SK-N-SH (cell line): ENCODE data around the gene CUX1. TPM values are rescaled to one million over a fixed set of nuclear protein-coding genes. Genes with fewer than 3 reads are reported as not detected.

Experiments used
- CTCF ChIA-PET: fragments of 300-600, 350-600 bp; formaldehyde crosslinking; extraction: SDS; loops from one replicate; lab custom pipeline; 2021; lab: Yijun Ruan, JAX
- POLR2A ChIA-PET: fragments of 350-600 bp; sonication (Branson Sonifier 250); formaldehyde crosslinking; extraction: SDS; loops from one replicate; lab custom pipeline; 2020; ENCODE audit warnings: antibody characterized with exemption, inconsistent platforms; lab: Yijun Ruan, JAX
- DNase-seq: peaks from one replicate; pipeline ENCODE4 v3.0.0; 2012
- H2AFZ ChIP-seq: fragments of 200-600 bp; sonication (generic); 2 replicates; pipeline ENCODE4 v1.8.1; 2016; ENCODE audit warnings: antibody characterized with exemption, mild to moderate bottlenecking, low read depth
- H3F3A ChIP-seq: fragments of 200-600 bp; sonication (generic); replicated peaks from 2 replicates; pipeline ENCODE3; 2016; ENCODE audit warnings: antibody characterized with exemption, mild to moderate bottlenecking; ENCODE audit not compliant: insufficient read depth
- H3K27ac ChIP-seq, 2 experiments: fragments of 200-500 bp in 1 of 2; fragments of 200-600 bp in 1 of 2; sonication (Bioruptor generic) in 1 of 2; sonication (generic), shearing (Covaris generic) in 1 of 2; 2 replicates each; pipeline versions ENCODE4 v1.5.1 to v1.6.1; 2014 to 2016; ENCODE audit warnings: low read depth in 2 of 2, inconsistent platforms in 1 of 2, low read length in 1 of 2, mild to moderate bottlenecking in 1 of 2, mixed read lengths in 1 of 2
- H3K27me3 ChIP-seq: fragments of 200-600 bp; sonication (generic), shearing (Covaris generic); 2 replicates; pipeline ENCODE4 v1.6.1; 2016; ENCODE audit warnings: mixed run types; ENCODE audit not compliant: insufficient read depth
- H3K36me3 ChIP-seq, 2 experiments: fragments of 200-500 bp in 1 of 2; fragments of 200-600 bp in 1 of 2; sonication (Bioruptor generic) in 1 of 2; sonication (generic) in 1 of 2; replicated peaks in 1 of 2; 2 replicates each; pipeline versions ENCODE3 to v1.5.1; 2014 to 2016; ENCODE audit warnings: low read length in 1 of 2, mild to moderate bottlenecking in 1 of 2; ENCODE audit not compliant: insufficient read depth in 2 of 2, control insufficient read depth in 1 of 2
- H3K4me1 ChIP-seq, 2 experiments: fragments of 200-500 bp in 1 of 2; fragments of 200-600 bp in 1 of 2; sonication (Bioruptor generic) in 1 of 2; sonication (generic), shearing (Covaris generic) in 1 of 2; 2 replicates each; pipeline versions ENCODE4 v1.5.1 to v1.6.1; 2014 to 2016; ENCODE audit warnings: low read depth in 1 of 2, low read length in 1 of 2, mixed run types in 1 of 2; ENCODE audit not compliant: insufficient read depth in 2 of 2, control insufficient read depth in 1 of 2
- H3K4me2 ChIP-seq: fragments of 200-600 bp; sonication (generic), shearing (Covaris generic); 2 replicates; pipeline ENCODE4 v1.6.1; 2017; ENCODE audit warnings: mixed run types
- H3K4me3 ChIP-seq, 2 experiments: fragments of 200-500 bp in 1 of 2; fragments of 200-600 bp in 1 of 2; sonication (Bioruptor generic) in 1 of 2; sonication (generic), shearing (Covaris generic) in 1 of 2; 2 replicates each; pipeline versions ENCODE4 v1.5.1 to v1.8.1; 2014 to 2016; ENCODE audit warnings: low read depth in 2 of 2, inconsistent platforms in 1 of 2, low read length in 1 of 2, mild to moderate bottlenecking in 1 of 2, mixed read lengths in 1 of 2, moderate library complexity in 1 of 2
- H3K79me2 ChIP-seq: fragments of 200-600 bp; sonication (generic); 2 replicates; pipeline ENCODE4 v1.8.1; 2017; ENCODE audit warnings: mild to moderate bottlenecking; ENCODE audit not compliant: insufficient read depth
- H3K9ac ChIP-seq: fragments of 200-600 bp; sonication (generic); 2 replicates; pipeline ENCODE4 v1.6.1; 2017; ENCODE audit warnings: mixed run types
- H3K9me2 ChIP-seq: fragments of 200-600 bp; sonication (generic); 2 replicates; pipeline ENCODE4 v1.6.1; 2017; ENCODE audit warnings: mixed run types
- H3K9me3 ChIP-seq: fragments of 200-600 bp; sonication (generic); 2 replicates; pipeline ENCODE4 v1.6.1; 2017; ENCODE audit warnings: mixed run types, mild to moderate bottlenecking, moderate library complexity
- H4K20me1 ChIP-seq: fragments of 200-600 bp; sonication (generic); 2 replicates; pipeline ENCODE4 v1.6.1; 2017; ENCODE audit warnings: mild to moderate bottlenecking, mixed run types; ENCODE audit not compliant: insufficient read depth
- CTCF ChIP-seq: fragments of 200-600 bp; sonication (generic); IDR thresholded peaks from 2 replicates; pipeline ENCODE4 v1.6.1; 2017; ENCODE audit warnings: antibody characterized with exemption, mild to moderate bottlenecking, moderate library complexity
- EZH2phosphoT487 ChIP-seq: fragments of 200-600 bp; sonication (generic); IDR thresholded peaks from 2 replicates; pipeline ENCODE4 v1.6.1; 2017; ENCODE audit warnings: low read depth, mixed run types, mild to moderate bottlenecking, antibody characterized with exemption, moderate library complexity, borderline replicate concordance
- GATA2 ChIP-seq: sonication (generic); formaldehyde crosslinking; IDR thresholded peaks from 2 replicates; pipeline ENCODE4 v1.5.0; 2020; ENCODE audit warnings: mild to moderate bottlenecking, missing genetic modification reagents
- MEF2A ChIP-seq: IDR thresholded peaks from 2 replicates; pipeline ENCODE4 v1.4.0; 2012; ENCODE audit warnings: low read depth, borderline replicate concordance
- REST ChIP-seq: IDR thresholded peaks from 2 replicates; pipeline ENCODE4 v1.6.1; 2012; ENCODE audit warnings: mild to moderate bottlenecking, low read depth, low read length, moderate library complexity
- RFX5 ChIP-seq: IDR thresholded peaks from 2 replicates; pipeline ENCODE4 v1.6.1; 2012; ENCODE audit warnings: mild to moderate bottlenecking, improper control_type of control experiment, low read length
- RXRA ChIP-seq: IDR thresholded peaks from 2 replicates; pipeline ENCODE4 v1.4.0; 2012; ENCODE audit warnings: low read depth, mild to moderate bottlenecking, borderline replicate concordance
- SIN3A ChIP-seq: IDR thresholded peaks from 2 replicates; pipeline ENCODE4 v1.6.1; 2012; ENCODE audit warnings: low read depth, mild to moderate bottlenecking, low read length, moderate library complexity, borderline replicate concordance
- WGBS: methylation state at CpG from one replicate; pipeline ENCODE4 v1.1.6; 2017; ENCODE audit warnings: low lambda C conversion rate; 5-methylcytosine and 5-hydroxymethylcytosine counted together
- polyA plus RNA-seq, 3 experiments: library from polyadenylated mRNA; depleted of rRNA; stranded (reverse); fragments of >200 nt; gene quantifications; 2 replicates each; pipeline ENCODE4 v1.2.3, GENCODE V29; 2012

The CUX1 gene
- polyA plus RNA-seq, 1 of the 3 experiments (the other 2 are of a cell fraction), result 68.6 TPM

DNA sequence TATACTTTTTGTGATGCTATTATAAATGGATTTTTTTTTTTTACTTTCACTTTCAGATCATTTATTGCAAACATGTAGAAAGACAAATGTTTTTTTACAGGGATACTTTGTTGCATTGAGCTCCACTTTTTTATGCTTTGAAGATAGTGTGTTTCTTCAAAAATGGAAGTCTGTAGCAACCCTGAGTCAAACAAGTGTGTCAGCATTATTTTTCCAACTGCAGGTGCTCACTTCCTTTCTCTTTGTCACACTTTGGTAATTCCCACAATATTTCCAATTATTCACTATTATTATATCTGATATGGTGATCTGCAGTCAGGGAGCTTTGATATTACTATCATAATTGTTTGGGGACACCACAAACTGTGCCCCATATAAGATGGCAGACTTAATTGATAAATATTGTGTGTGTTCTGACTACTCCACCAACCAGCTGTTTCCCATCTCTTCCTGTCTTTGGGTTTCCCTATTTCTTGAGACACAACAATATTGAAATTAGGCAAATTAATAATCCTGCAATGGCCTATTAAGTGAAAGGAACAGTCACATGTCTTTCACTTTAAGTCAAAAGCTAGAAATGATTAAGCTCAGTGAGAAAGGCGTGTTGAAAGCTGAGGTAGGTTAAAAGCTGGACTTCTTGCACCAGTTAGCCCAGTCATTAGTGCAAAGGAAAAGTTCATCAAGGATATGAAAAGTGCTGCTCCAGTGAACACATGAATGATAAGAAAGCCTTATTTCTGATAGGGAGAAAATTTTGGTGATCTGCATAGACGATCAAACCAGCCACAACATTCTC is 238.0 kb downstream of the CUX1 start:
- peaks cover 7% of the 10 kb centered on the region; the same call in 1 of the 2 replicates for H3K79me2 ChIP-seq

More for the DNA sequence above, 238.0 kb downstream of the CUX1 start:
- H3F3A ChIP-seq, result no peaks in the 10 kb centered on the region
- no peak overlapping the region for H3K4me2 ChIP-seq
- DNase-seq, result no peak
- H3K4me1 ChIP-seq, result no peaks in the 10 kb centered on the region; a peak in 1 of 4 replicates
- no peak overlapping the region for H3K27ac ChIP-seq
- H3K36me3 ChIP-seq, result peaks cover 0 to 17% of the 10 kb centered on the region in 2 experiments
- H3K4me3 ChIP-seq, result no peak overlapping the region
- ChIA-PET CTCF (interaction anchor here (0.6 to 1.6 kb wide), 2 partner anchors 10 to 191 kb away, joined by 3 read pairs; no protein-coding TSS in a partner anchor), POLR2A (no interaction called here)
- no peaks in the 10 kb centered on the region for H3K9me2 ChIP-seq
- peaks cover 12% of the 10 kb centered on the region; the same call in 1 of the 2 replicates for H3K9me3 ChIP-seq
- 91% methylated on average over 2 of the region's 2 CpGs for WGBS
- no peak overlapping the region for H3K9ac ChIP-seq
- no peak overlapping the region for H2AFZ ChIP-seq
- no peaks in the 10 kb centered on the region for H3K27me3 ChIP-seq
- no peaks in the 10 kb centered on the region for H4K20me1 ChIP-seq
- no peak for TF ChIP-seq EZH2phosphoT487
- no peak for TF ChIP-seq GATA2 (CRISPR knock-in tag)
- no peak for TF ChIP-seq REST
- no peak for TF ChIP-seq SIN3A
- no peak for TF ChIP-seq RXRA
- no peak for TF ChIP-seq MEF2A
- TF ChIP-seq CTCF, result no peak
- no peak for TF ChIP-seq RFX5
